CD4-positive, alpha-beta memory T cell (primary cell): ENCODE measurements around the gene SRP14. TPM values are rescaled to one million over a fixed set of nuclear protein-coding genes. Genes with fewer than 3 reads are reported as not detected.
A peak's percentile ranks its signal among the peaks of the same experiment; 100 is the strongest.

Source experiments
- CTCF ChIA-PET: fragments of 350-600 bp; sonication (Branson Sonifier 250); formaldehyde crosslinking; loops from one replicate; lab custom pipeline; 2021; ENCODE audit warnings: inconsistent platforms; ENCODE audit not compliant: partially characterized antibody; lab: Charles Lee
- POLR2A ChIA-PET: fragments of 350-600 bp; sonication (Branson Sonifier 250); formaldehyde crosslinking; loops from one replicate; lab custom pipeline; 2021; ENCODE audit not compliant: partially characterized antibody; lab: Charles Lee
- DNase-seq, 5 donors: peaks; one replicate each; pipeline versions ENCODE4 v3.0.0 to v3.0.0-alpha.2; 2020 to 2022; ENCODE audit warnings: mixed read lengths in 1 of 5
- H3K27ac ChIP-seq: one replicate; pipeline ENCODE4 v1.7.0; 2013; ENCODE audit warnings: low read depth, low read length
- H3K27me3 ChIP-seq: 2 replicates; pipeline ENCODE4 v1.7.0; 2013; ENCODE audit warnings: mild to moderate bottlenecking, low read length, moderate library complexity; ENCODE audit not compliant: insufficient read depth
- H3K36me3 ChIP-seq: 2 replicates; pipeline ENCODE4 v1.7.0; 2013; ENCODE audit warnings: mild to moderate bottlenecking, low read length, moderate library complexity; ENCODE audit not compliant: insufficient read depth
- H3K4me1 ChIP-seq: 2 replicates; pipeline ENCODE4 v1.7.0; 2013; ENCODE audit warnings: mild to moderate bottlenecking, low read length, moderate library complexity; ENCODE audit not compliant: insufficient read depth
- H3K4me3 ChIP-seq, 2 donors: one replicate each; pipeline ENCODE4 v1.7.0; 2013; ENCODE audit warnings: low read length in 2 of 2, mild to moderate bottlenecking in 1 of 2
- H3K9me3 ChIP-seq, 2 donors: one replicate each; pipeline ENCODE4 v1.7.0; 2013; ENCODE audit warnings: low read length in 2 of 2, control low read depth in 1 of 2; ENCODE audit not compliant: control insufficient read depth in 1 of 2
- H3K27ac Mint-ChIP-seq, 7 donors: one replicate each; pipeline ENCODE4 v1.8.0; 2020 to 2021; ENCODE audit warnings: mixed read lengths in 7 of 7, mild to moderate bottlenecking in 6 of 7, inconsistent platforms in 3 of 7, moderate library complexity in 3 of 7
- H3K27me3 Mint-ChIP-seq, 2 donors: one replicate each; pipeline ENCODE4 v1.8.0; 2020 to 2021; ENCODE audit warnings: mixed read lengths in 2 of 2
- H3K36me3 Mint-ChIP-seq, 2 donors: one replicate each; pipeline ENCODE4 v1.8.0; 2020 to 2021; ENCODE audit warnings: mixed read lengths in 2 of 2, inconsistent platforms in 1 of 2, mild to moderate bottlenecking in 1 of 2
- H3K4me1 Mint-ChIP-seq, 4 donors: one replicate each; pipeline ENCODE4 v1.8.0; 2020 to 2021; ENCODE audit warnings: mixed read lengths in 4 of 4, mild to moderate bottlenecking in 1 of 4
- H3K4me3 Mint-ChIP-seq, 8 donors: one replicate each; pipeline ENCODE4 v1.8.0; 2020 to 2021; ENCODE audit warnings: mixed read lengths in 8 of 8, mild to moderate bottlenecking in 7 of 8, moderate library complexity in 6 of 8, inconsistent platforms in 3 of 8
- H3K9me3 Mint-ChIP-seq, 8 donors: one replicate each; pipeline ENCODE4 v1.8.0; 2020 to 2021; ENCODE audit warnings: mixed read lengths in 8 of 8, mild to moderate bottlenecking in 5 of 8, inconsistent platforms in 3 of 8, moderate library complexity in 1 of 8
- intact Hi-C: fragments of 100-400 bp; cut with micrococcal nuclease; formaldehyde crosslinking; loops from one replicate; pipeline ENCODE4 v1.15.1; 2023
- polyA plus RNA-seq, 2 donors: library from polyadenylated mRNA; unstranded; fragments of 300-500 nt; fragmentation: Illumina TruSeq; gene quantifications; one replicate each; pipeline ENCODE4 v1.2.3, GENCODE V29; 2021
- total RNA-seq, 2 experiments: library from RNA; stranded (reverse); gene quantifications; one replicate each; pipeline ENCODE4 v1.2.3, GENCODE V29; 2021

SRP14 gene
- total and polyA plus RNA-seq, 4 experiments from 2014 or later = 118 to 1,035 (median 447) TPM

- intact Hi-C loops = no loop called here
- Mint-ChIP-seq H3K4me1 (peaks cover 34 to 58% (median 47%) of the 10 kb centered on the region in 4 donors), H3K27ac (peak overlapping the region; percentile 88 to 98 (median 93)), H3K36me3 (no peaks in the 10 kb centered on the region), H3K4me3 (peak overlapping the region in 7 of 8 donors; percentile 45 to 77 (median 64)), H3K27me3 (no peaks in the 10 kb centered on the region), H3K9me3 (no peaks in the 10 kb centered on the region)
- Histone ChIP-seq H3K27ac (peak overlapping the region; percentile 50), H3K4me3 (peak overlapping the region; percentile 17 to 19), H3K36me3 (no peaks in the 10 kb centered on the region), H3K4me1 (peaks cover 57% of the 10 kb centered on the region), H3K9me3 (no peaks in the 10 kb centered on the region), H3K27me3 (no peaks in the 10 kb centered on the region)
- CTCF ChIA-PET = interaction anchor here (1.0 to 6.4 kb wide), 11 partner anchors 10 to 289 kb away, joined by 3 to 178 read pairs (median 8); partner anchors contain the start of genes BMF and SRP14
- peak in 3 of 5 donors; percentile 19 to 33 (median 28) for DNase-seq
- POLR2A ChIA-PET = interaction anchor here (0.7 to 4.1 kb wide), 14 partner anchors 11 to 274 kb away, joined by 3 to 63 read pairs (median 4); partner anchors contain the start of genes BMF and SRP14
These were observed 9.3 kb upstream of the SRP14 start for GRCh38 chr15:40048211-40048792.

DNA sequence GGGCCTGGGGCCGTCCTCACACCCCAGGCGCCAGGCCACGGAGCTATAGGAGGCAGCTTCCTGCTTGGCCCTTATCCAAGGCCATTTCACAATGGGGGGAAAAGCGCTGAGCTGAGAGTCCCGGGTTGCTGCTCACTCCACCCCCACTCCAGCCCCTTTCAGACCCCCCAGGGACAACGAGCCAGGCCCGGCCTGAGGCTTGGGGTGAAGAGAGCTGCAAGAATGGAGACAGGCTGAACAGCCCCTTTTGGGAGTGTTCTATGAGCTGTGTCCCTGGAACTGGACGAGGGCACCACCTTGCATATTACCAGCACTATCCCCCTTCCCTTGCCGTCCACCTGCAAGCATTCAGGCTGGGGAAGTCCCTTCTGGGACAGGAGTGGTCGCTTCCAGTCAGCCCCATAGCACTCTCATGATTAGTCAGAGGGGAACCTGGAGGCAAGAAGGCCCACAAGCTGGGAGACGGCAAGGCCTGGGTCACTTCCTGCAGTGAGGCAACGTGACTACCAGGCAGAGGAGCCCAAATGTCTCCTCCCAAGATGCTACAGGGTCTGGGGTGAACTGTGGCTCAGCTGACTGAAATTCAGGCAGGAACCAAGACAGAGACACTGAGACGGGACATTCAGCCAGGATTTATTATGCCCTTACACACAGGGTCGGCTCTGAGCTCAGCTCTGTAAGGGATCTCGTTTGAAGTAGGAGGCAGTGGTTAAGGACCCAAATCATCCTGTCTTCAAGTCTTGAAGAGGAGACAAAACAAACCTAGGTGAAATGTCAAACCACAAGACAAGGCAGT, 8.6 kb upstream of the SRP14 start:
- Mint-ChIP-seq H3K4me1 (peaks cover 34 to 51% (median 44%) of the 10 kb centered on the region in 4 donors), H3K36me3 (no peaks in the 10 kb centered on the region), H3K4me3 (peak overlapping the region in 7 of 8 donors; percentile 4 to 77 (median 64)), H3K9me3 (no peaks in the 10 kb centered on the region), H3K27ac (peak overlapping the region; percentile 88 to 98 (median 93)), H3K27me3 (no peaks in the 10 kb centered on the region)
- intact Hi-C loops = no loop called here
- CTCF ChIA-PET = interaction anchor here (1.0 to 6.4 kb wide), 14 partner anchors 9 to 296 kb away, joined by 3 to 178 read pairs (median 6); partner anchors contain the start of genes BMF and SRP14
- Histone ChIP-seq H3K4me3 (peak overlapping the region in 1 of 2 donors; percentile 17), H3K27me3 (no peaks in the 10 kb centered on the region), H3K36me3 (no peaks in the 10 kb centered on the region), H3K9me3 (no peaks in the 10 kb centered on the region), H3K27ac (peak overlapping the region; percentile 50), H3K4me1 (peaks cover 55% of the 10 kb centered on the region)
- DNase-seq = peak in 3 of 5 donors; percentile 18 to 71 (median 47)
- POLR2A ChIA-PET = interaction anchor here (0.7 to 4.1 kb wide), 14 partner anchors 10 to 273 kb away, joined by 3 to 63 read pairs (median 4); partner anchors contain the start of genes BMF and SRP14

GRCh38 chr15:40046721-40047414, 7.9 kb upstream of the SRP14 start:
- Histone ChIP-seq H3K4me1 (peaks cover 55% of the 10 kb centered on the region), H3K9me3 (no peaks in the 10 kb centered on the region), H3K27ac (peak overlapping the region; percentile 50), H3K27me3 (no peaks in the 10 kb centered on the region), H3K36me3 (no peaks in the 10 kb centered on the region), H3K4me3 (no peak overlapping the region)
- Mint-ChIP-seq H3K4me3 (peak overlapping the region in 1 of 8 donors; percentile 77), H3K27me3 (no peaks in the 10 kb centered on the region), H3K4me1 (peaks cover 34 to 51% (median 40%) of the 10 kb centered on the region in 4 donors), H3K9me3 (no peaks in the 10 kb centered on the region), H3K27ac (peak overlapping the region in 3 of 7 donors; percentile 88 to 96 (median 92)), H3K36me3 (no peaks in the 10 kb centered on the region)
- DNase-seq = no peak
- POLR2A ChIA-PET = interaction anchor here (2.6 to 4.1 kb wide), 5 partner anchors 9 to 262 kb away, joined by 10 to 63 read pairs (median 36); partner anchors contain the start of genes BMF and SRP14
- intact Hi-C loops = no loop called here
- CTCF ChIA-PET = interaction anchor here (1.0 to 6.4 kb wide), 12 partner anchors 9 to 297 kb away, joined by 3 to 178 read pairs (median 8); partner anchors contain the start of genes BMF and SRP14

- no peaks in the 10 kb centered on the region for H3K27me3 Mint-ChIP-seq
- H3K4me1 Mint-ChIP-seq = peaks cover 34 to 60% (median 39%) of the 10 kb centered on the region in 4 donors
- no peaks in the 10 kb centered on the region for H3K36me3 ChIP-seq
- ChIA-PET POLR2A (interaction anchor here (0.7 to 1.4 kb wide), 5 partner anchors 9 to 228 kb away, joined by 3 to 7 read pairs (median 5); no protein-coding TSS in a partner anchor), CTCF (interaction anchor here (0.8 to 6.4 kb wide), 28 partner anchors 9 to 292 kb away, joined by 3 to 178 read pairs (median 4); partner anchors contain the start of genes BMF, BUB1B and PLCB2)
- DNase-seq = no peak
- H3K27ac ChIP-seq = peak overlapping the region; percentile 24
- H3K27me3 ChIP-seq = no peaks in the 10 kb centered on the region
- H3K4me3 ChIP-seq = peak overlapping the region in 1 of 2 donors; percentile 1
- H3K9me3 Mint-ChIP-seq = no peaks in the 10 kb centered on the region
- peak overlapping the region in 3 of 8 donors; percentile 39 to 73 (median 49) for H3K4me3 Mint-ChIP-seq
- peak overlapping the region in 6 of 7 donors; percentile 3 to 91 (median 73) for H3K27ac Mint-ChIP-seq
- intact Hi-C loops = loop anchor here (1.0 kb wide), 2 partner anchors 172 to 229 kb away; no protein-coding TSS in a partner anchor
- H3K9me3 ChIP-seq = no peaks in the 10 kb centered on the region
- H3K4me1 ChIP-seq = peaks cover 55% of the 10 kb centered on the region
- H3K36me3 Mint-ChIP-seq = no peaks in the 10 kb centered on the region
These were observed 6.7 kb upstream of the SRP14 start for GRCh38 chr15:40045572-40046217.

DNA sequence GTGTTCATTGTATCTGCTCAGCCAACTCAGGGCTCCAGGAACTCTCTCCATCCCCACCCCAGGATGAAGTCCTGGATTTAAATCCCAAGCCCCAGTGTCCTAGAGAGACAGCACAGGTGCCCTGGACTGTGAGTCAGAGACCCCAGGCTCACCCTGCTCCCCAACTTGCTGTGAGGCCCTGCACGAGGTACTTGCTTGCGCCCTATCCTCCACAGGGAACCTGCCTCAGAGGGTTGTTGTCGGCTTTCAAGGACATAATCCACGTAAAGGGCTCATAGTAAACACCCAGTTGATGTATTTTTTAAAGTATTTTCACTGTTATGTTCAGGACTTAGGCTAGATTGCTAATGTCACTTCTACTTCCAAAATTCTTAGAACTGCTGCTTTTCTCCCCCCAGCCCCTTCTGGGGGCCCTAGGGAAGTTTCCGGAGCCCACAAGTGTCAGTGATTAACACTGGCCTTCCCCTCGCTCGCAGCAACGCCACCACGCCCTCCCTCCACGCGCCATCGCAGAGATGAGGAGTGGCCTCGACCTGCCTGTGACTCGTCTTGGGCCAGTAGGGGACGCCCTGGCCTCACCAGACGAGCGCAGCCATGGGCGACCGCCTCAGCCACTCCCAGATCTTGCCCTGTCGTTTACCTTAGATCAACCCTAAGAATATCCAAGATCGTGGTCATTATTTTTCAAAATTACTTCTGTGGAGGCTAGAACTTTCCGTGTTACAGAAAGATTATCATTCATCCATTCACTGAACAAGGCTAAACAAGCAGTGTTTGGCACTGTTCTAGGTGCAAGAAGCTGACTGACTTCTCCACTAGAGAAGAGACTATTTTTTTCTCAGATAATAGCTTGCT, 6.0 kb upstream of the SRP14 start:
- no peaks in the 10 kb centered on the region for H3K27me3 ChIP-seq
- H3K9me3 Mint-ChIP-seq = no peaks in the 10 kb centered on the region
- no peaks in the 10 kb centered on the region for H3K36me3 Mint-ChIP-seq
- peak overlapping the region; percentile 1 to 73 (median 46) for H3K4me3 Mint-ChIP-seq
- ChIA-PET POLR2A (interaction anchor here (0.9 to 1.4 kb wide), 4 partner anchors 53 to 229 kb away, joined by 4 to 7 read pairs (median 6); no protein-coding TSS in a partner anchor), CTCF (interaction anchor here (0.8 to 6.4 kb wide), 32 partner anchors 8 to 293 kb away, joined by 3 to 178 read pairs (median 4); partner anchors contain the start of genes BMF, BUB1B and PLCB2)
- H3K4me1 ChIP-seq = peaks cover 55% of the 10 kb centered on the region
- no peaks in the 10 kb centered on the region for H3K9me3 ChIP-seq
- H3K27ac ChIP-seq = peak overlapping the region; percentile 24
- DNase-seq = peak; percentile 70 to 82 (median 75)
- H3K4me1 Mint-ChIP-seq = peaks cover 36 to 61% (median 41%) of the 10 kb centered on the region in 4 donors
- no peaks in the 10 kb centered on the region for H3K36me3 ChIP-seq
- peak overlapping the region in 1 of 2 donors; percentile 1 for H3K4me3 ChIP-seq
- intact Hi-C loops = loop anchor here (1.0 kb wide), 2 partner anchors 172 to 229 kb away; no protein-coding TSS in a partner anchor
- no peaks in the 10 kb centered on the region for H3K27me3 Mint-ChIP-seq
- peak overlapping the region in 6 of 7 donors; percentile 47 to 91 (median 73) for H3K27ac Mint-ChIP-seq
